ENCODE measurements around the gene ASB6.

Gene ASB6

GRCh38 chr9:129641750-129642585 is at the start of gene ASB6:
ASB6 (minus strand) TSS chr9:129642151; CDS start chr9:129641999, 152 bp downstream.
- peak; percentile 86 for DNase-seq

- no peak for DNase-seq
These were observed 46.5 kb upstream of the ASB6 start for GRCh38 chr9:129688285-129689043.

- DNase-seq = no peak
These were observed 45.4 kb upstream of the ASB6 start for GRCh38 chr9:129687391-129687790.

GRCh38 chr9:129686736-129687135 is 44.8 kb upstream of the ASB6 start:
- DNase-seq = no peak

GRCh38 chr9:129685933-129686259 is 43.9 kb upstream of the ASB6 start:
- DNase-seq = no peak

GRCh38 chr9:129685220-129685932 is 43.4 kb upstream of the ASB6 start:
- no peak for DNase-seq

- no peak for DNase-seq
These were observed 40.4 kb upstream of the ASB6 start for GRCh38 chr9:129682381-129682780.

GRCh38 chr9:129681924-129682323 is 40.0 kb upstream of the ASB6 start:
- DNase-seq = no peak

GRCh38 chr9:129679537-129679936 is 37.6 kb upstream of the ASB6 start:
- DNase-seq = no peak

- DNase-seq = no peak
These were observed 36.9 kb upstream of the ASB6 start for GRCh38 chr9:129678844-129679243.

- DNase-seq = no peak
These were observed 35.5 kb upstream of the ASB6 start for GRCh38 chr9:129677456-129677855.

GRCh38 chr9:129676975-129677374 is 35.0 kb upstream of the ASB6 start:
- DNase-seq = no peak

GRCh38 chr9:129676287-129676686 is 34.3 kb upstream of the ASB6 start:
- DNase-seq = no peak

GRCh38 chr9:129675620-129676019 is 33.7 kb upstream of the ASB6 start:
- DNase-seq = no peak

- DNase-seq = no peak
These were observed 32.3 kb upstream of the ASB6 start for GRCh38 chr9:129674229-129674628.

GRCh38 chr9:129673602-129674001 is 31.7 kb upstream of the ASB6 start:
- DNase-seq = no peak

GRCh38 chr9:129672702-129673101 is 30.8 kb upstream of the ASB6 start:
- no peak for DNase-seq

- no peak for DNase-seq
These were observed 29.6 kb upstream of the ASB6 start for GRCh38 chr9:129671519-129671918.

GRCh38 chr9:129671065-129671464 is 29.1 kb upstream of the ASB6 start:
- DNase-seq = no peak

GRCh38 chr9:129669946-129670345 is 28.0 kb upstream of the ASB6 start:
- DNase-seq = no peak

- DNase-seq = no peak
These were observed 27.3 kb upstream of the ASB6 start for GRCh38 chr9:129669141-129669718.

- DNase-seq = no peak
These were observed 25.9 kb upstream of the ASB6 start for GRCh38 chr9:129667850-129668249.

- no peak for DNase-seq
These were observed 25.4 kb upstream of the ASB6 start for GRCh38 chr9:129667378-129667777.

All from GOT3 (cell line).